NCI-H2227 (cell line): ENCODE data around the gene KCNH4.
"Not testable (repeated sequence)": the region's sequence is repeated elsewhere in the genome, so short reads cannot be mapped to it uniquely, and the experiment has no call there.

Experiments
- DNase-seq: peaks from one replicate; lab custom pipeline; 2025; ENCODE audit not compliant: unreplicated experiment; lab: John Stamatoyannopoulos, UW

KCNH4 gene

GRCh38 chr17:42179911-42180410 lies 981 bp downstream of the KCNH4 start:
- DNase-seq, result peak; percentile 71

- no peak for DNase-seq
Observed at GRCh38 chr17:42179335-42179734, 1.6 kb downstream of the KCNH4 start.

DNA sequence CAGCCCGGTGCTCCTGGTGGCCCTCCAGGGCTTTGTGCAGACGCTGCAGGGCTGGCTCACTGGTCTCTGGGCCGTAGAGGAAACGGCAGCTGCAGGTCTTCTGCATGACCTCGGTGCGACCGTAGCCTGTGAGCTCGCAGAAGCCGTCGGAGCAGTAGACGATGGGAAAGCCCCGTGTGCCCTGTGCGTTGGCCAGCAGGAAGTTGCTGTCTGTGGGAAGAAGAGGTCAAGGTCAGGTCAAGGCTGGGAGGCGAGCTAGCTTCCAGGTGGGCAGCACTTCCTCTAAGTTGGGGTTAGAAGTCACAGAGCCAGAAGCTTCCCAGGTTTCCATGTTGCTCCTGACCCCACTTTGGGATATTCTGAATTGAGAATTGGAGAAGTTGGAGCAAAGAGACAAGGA lies 2.1 kb downstream of the KCNH4 start:
- no peak for DNase-seq

GRCh38 chr17:42177684-42178083 lies 3.3 kb downstream of the KCNH4 start:
- no peak for DNase-seq

DNA sequence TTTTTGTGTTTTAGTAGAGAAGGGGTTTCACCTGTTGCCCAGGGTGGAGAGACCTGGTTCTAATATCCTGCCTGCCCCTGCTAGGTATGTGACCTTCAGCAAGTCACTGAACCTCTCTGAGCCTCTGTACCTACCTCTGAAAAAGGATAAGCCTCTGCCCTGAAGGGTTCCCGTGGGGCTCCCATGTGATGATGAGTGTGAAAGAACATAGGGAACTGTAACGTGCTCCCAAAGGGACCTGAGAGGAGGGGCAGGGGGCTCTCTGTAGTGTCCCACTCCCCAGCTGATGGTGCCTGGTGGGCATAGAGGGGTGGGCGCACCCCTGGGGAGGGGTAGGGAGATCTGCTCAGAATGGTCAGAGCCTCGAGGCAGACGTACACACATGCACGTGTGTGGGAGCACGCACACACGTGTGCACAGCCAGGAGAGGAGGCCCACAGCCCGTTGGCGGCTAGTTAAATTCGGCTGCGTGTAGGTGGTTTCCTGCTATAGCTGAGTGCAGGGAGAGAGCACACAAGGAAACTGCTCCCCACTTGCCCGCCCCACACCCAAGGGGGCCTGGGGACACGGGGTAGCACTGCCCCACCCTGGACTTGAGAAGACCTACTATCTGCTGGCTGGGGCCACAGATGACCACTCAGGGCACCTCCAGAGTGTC lies 6.7 kb downstream of the KCNH4 start:
- DNase-seq, result no peak

DNA sequence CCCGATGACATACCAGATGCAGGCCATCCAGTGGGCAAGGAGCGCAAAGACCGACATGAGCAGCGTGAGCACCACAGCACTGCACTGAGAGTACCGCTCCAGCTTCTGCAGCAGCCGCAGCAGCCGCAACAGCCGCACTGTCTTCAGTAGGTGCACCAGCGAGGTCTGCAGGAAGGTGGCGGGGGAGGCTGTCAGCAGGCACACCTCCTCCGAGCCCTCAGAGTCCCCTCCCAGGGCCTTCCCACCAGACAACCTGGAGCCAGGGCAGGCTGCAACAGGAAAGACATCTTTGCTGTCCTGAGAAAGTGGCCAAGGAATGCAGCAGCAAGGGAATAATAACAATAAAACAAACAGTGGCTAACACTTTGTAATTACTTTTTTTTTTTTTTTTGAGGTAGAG lies 9.1 kb downstream of the KCNH4 start:
- peak; percentile 19 for DNase-seq

- no peak for DNase-seq
Observed at GRCh38 chr17:42169351-42169750, 11.6 kb downstream of the KCNH4 start.

DNA sequence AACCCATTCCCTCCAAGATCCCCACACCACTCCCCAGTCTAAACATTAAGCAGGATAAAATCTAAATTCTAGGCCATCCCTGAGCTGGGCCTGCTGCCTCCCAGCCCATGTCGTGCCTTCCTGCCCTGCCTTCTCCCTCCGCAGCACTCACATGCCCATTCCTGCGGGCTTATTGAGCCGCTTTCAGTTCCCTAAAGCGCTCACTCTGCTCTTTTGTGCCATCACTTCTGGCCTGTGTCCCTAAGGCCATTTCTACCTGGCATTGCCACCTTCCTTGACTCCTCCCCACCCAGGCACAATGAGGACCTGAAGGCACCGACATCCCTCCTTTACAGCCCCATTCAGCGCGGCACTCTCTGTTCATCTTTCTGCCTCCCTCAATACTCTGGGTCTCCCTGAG lies 13.1 kb downstream of the KCNH4 start:
- no peak for DNase-seq

DNA sequence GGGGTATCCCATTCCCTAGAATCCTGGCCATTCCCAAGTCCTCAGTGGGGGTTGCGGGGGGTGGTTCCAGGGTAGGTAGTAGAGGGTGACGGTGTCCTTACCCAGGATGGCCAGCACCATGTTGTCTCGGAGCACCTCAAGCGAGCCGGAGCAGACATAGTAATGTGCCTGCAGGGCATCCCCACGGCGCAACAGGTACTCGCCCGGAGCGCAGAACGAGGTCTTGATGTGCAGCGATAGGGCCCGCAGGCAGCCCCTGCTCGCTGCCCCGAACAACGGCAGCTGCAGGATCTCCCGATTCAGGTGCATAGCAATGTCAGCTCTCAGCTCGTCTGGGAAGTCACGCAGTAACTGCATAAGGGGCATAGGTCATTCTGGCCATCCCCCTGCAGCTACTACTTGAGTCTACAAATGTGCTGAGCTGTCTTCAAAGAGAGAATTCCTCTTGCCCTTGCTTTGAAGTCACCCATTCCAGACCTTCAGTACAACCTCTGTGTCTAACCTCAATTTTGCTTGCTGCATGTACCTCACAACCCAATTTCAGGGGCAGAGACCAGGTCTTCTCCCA lies 14.7 kb downstream of the KCNH4 start:
- DNase-seq, result no peak

DNA sequence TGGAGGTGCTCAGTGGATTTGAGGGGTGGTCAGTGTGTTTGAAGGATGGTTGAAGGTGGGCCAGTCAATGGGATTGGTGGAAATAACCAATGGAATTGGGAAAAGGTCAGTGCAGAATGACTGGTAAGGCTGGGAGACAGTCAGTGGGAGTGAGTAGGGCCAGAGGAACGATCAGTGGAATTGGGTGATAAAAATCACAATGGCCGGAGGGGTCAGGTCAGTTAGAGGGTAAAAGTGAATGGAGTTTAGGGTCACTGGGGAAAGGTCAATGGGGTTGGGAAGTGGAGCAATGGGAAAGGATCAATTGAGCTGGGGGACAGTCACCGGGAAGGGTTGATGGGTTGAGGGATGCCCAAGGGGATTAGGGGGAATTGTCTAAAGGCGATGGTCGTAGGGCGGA lies 15.2 kb downstream of the KCNH4 start:
- DNase-seq, result no peak

DNA sequence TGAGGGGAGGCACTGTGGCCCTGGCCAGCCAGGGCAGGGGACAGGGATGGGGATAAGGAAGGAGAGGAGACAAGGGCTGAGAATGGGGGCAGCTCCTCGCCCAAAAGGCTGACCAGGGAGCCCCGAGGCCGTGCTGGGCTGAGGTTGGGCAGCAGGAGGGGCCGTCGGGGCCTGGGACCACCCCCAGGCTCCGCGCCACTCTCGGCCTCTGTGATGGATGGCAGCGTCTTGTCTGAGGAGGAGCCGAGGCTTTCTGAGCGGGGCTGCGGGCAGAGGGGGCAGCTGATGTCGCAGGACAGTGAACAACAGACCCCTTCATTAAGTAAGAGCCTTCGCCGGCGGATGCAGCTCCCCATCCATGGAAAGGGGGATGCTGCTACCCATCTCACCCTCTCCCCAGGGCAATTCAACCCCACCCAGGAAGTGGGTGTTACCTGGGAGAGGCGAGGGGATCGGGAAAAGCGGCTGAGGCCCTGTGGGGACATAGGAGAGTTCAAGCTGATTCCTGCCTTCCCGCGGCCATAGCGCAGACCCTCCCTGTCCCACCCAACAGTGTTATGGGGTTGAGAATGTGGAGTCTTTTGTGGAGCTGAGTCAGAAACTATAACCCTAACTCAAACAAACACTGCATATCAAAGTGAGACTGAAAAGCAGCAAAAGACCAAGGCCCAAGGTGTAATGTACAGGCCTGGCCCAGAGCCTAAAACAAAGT lies 17.1 kb downstream of the KCNH4 start:
- DNase-seq, result no peak

DNA sequence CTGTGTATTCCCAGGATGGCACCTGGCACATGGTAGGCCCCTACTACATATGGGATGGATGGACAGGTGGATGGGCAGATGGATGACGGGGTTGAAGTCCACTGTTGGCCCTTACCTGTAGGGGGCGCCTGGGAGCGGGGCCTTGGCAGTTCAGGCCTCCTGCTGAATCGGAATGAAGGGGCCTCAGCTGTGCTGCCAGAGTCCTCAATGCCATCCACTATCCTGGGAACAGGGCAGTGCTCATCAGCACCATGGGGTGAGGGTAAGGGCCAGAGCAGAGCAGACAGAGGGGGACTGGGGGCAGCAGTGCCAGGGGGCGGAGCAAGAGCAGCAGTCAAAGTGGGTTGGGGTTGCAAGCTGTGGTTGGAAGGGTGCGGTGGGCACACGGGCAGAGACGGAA lies 17.8 kb downstream of the KCNH4 start:
- DNase-seq, result peak; percentile 22

DNA sequence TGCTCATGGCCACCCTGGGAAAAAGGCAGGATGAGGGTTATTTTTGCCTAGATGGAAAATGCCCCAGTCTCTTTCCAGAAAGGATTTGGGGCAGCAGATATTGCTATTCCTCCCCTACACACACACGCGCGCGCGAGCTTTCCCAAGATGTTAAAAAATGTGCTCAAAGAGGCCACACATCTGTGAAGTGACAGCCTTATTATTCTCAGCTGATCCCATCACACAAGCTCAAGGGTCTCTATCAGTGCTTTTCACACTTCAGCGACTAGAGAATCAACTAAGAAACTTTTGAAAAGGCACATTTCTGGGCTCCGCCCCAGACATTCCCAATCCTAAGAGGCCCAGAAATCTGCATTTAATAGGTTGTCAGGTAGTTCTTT lies 20.4 kb downstream of the KCNH4 start:
- DNase-seq, result no peak

DNA sequence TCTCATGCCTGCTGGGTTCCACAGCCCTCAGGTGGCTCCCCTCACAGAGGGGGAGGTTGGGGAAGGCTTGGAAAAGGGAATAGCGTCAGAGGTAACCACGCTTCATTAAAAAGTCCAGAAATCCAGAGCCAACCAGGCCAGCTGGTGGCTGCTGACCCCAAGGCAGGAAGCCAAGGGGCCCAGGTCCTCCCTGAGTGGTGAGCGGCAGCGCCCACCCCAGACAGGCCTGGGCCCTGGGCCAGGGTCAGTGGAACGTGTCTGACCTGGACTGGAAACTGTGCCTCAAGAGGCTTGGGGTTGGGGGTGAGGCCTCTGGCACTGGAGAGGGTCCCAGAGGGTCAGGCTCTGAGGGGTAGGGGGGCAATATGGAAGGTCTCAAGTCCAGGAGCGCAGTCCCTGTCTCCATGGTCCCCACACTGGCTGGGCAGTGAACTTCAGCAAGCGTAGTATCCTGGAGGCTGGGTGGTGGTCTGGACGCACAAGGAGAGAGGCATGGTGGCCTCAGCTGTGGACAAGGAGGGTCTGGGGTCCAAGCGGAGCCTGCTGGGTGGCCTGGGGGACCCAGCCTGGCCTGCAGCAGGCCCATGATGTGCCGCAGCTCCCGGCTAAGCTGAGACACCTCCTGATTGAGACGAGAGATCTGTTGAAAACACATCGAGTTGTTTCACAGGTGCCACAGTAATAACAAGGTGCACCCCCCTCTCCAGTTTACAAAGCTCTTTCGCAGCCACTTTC lies 21.0 kb downstream of the KCNH4 start:
- no peak for DNase-seq

DNA sequence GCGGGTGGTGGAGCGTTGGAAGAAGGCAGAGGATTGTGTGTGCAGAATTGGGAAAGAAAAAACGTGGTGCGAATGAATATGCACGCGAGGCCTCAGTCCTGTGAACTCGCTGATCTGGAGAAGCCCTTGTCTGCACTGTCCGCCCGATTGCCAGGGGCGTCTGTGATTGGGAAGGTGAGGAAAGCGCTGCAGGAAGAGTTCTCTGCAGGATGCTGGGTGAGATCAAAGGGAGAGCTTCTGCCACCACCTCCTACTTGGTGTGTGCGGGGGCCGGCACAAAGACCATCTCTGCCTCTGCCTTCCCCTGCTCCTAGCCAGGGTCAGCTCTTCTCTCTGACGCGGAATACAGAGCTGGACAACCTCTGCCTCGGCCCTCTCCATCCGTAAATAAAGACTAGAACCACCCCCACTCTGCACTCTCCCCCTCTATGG lies 25.3 kb downstream of the KCNH4 start:
- DNase-seq, result peak; percentile 44

DNA sequence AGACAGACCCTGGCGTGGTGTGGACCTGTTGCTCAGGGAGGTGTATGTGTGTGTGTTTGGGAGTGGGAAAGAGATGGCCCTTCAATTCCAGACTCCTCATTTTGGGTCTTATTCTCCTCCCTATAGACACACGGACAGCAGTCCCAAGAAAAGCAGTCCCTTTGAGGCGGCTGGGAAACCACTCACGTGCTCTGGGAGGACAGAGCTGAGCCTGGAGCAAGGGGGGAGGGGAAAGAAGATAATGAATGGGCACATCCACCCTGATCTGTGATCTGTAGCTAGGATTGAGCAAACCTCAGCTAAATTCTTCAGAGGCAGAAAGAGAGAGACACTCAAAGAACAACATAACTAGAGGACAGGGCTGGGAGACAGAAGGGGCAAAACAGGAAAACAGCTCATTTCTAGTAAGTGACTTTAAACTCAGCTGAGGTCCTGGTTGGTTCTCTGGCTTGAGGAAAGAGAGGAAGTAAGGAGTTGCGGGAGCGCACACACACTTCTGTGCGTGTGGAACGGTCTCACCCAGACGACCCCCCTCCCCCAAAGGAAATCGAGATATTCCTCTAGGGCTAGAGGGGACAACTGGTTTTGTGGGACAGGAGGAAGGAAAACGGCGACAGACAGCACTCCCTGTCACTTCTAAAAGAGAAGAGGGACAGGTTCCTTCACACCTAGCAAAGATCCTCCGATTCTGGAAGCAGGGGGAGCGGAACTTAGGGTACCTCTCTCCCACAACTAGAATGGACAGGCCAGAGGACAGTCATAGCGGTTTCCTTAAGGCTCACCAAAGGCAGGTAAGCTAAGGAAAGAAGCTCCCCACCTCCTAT lies 26.8 kb downstream of the KCNH4 start:
- DNase-seq, result peak; percentile 33

GRCh38 chr17:42146911-42147607 lies 33.9 kb downstream of the KCNH4 start:
- no peak for DNase-seq

DNA sequence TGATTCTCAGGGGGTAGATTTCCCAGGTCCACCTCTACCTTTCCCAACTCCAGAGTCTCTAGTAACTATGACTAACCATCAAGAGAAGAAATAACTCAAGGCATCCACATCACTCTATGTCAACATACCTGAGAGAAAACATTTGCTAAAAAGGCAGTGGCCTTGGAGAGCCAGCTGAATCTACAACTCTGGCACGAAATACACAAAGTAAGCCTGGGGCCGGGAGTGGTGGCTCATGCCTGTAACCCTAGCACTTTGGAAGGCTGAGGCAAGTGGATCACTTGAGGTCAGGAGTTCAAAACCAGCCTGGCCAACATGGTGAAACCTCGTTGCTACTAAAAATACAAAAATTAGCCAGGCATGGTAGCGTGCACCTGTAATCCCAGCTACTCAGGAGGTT lies 37.8 kb downstream of the KCNH4 start:
- not testable (repeated sequence) for DNase-seq

DNA sequence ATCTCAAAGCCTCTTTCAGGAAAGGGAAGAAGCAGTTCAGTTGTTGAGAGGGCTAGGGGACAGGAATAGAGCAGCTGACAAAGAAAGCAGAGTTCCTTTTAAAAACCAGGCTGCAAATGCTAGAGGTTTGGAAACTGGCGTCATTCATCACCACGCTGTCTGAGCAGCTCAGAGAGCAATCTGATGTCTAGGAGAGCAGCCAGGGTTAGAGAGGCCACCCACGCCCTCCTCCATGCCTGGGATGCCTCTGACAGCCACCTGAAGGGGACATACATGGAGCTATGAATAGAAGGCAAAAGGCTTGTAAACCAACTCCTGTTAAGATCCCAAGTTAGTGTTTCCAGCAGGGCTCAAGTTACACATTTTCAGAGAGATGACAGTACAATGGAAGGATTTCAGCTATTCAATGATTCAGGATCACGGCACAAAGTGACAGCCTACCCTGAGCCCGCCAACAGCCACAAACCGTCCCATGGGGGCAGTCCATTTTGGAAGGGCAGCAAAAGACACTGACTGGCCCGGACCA lies 38.5 kb downstream of the KCNH4 start:
- no peak for DNase-seq

DNA sequence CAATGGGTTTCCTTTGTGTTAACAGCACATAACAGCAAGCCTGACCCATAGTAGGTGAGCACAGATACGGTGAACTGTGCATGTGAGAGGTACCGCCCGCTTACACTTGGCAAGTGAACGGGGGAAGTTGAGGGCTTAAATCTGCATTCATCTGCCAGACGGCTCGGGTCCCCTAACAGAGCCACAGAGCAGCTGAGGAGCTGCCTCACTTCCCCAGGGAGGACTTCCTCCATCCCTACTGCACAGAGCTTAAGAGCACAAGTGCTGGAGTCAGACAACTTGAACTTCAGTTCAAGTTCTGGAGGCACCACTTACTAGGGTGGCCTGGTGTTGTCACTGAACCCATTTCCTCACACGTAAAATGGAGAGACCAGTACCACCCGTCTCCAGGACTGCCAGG lies 39.6 kb downstream of the KCNH4 start:
- no peak for DNase-seq
